Activated naive CD8-positive, alpha-beta T cell (primary cell): Measurements from ENCODE around the gene SPTBN2.
"Not testable (repeated sequence)": the region's sequence is repeated elsewhere in the genome, so short reads cannot be mapped to it uniquely, and the experiment has no call there.

Experiments
- H3K27ac Mint-ChIP-seq: one replicate; pipeline ENCODE4 v1.8.0; 2021; ENCODE audit warnings: mixed read lengths
- H3K27me3 Mint-ChIP-seq: one replicate; pipeline ENCODE4 v1.8.0; 2021; ENCODE audit warnings: mixed read lengths
- H3K36me3 Mint-ChIP-seq: one replicate; pipeline ENCODE4 v1.8.0; 2021; ENCODE audit warnings: mixed read lengths
- H3K4me1 Mint-ChIP-seq: one replicate; pipeline ENCODE4 v1.8.0; 2021; ENCODE audit warnings: low read depth, mixed read lengths
- H3K4me3 Mint-ChIP-seq: one replicate; pipeline ENCODE4 v1.8.0; 2021; ENCODE audit warnings: mild to moderate bottlenecking, mixed read lengths
- H3K9me3 Mint-ChIP-seq: one replicate; pipeline ENCODE4 v1.8.0; 2021; ENCODE audit warnings: low read depth, mixed read lengths

Gene SPTBN2

GRCh38 chr11:66734215-66734614, 5.2 kb upstream of the SPTBN2 start:
- Mint-ChIP-seq H3K27ac (no peak overlapping the region), H3K36me3 (no peaks in the 10 kb centered on the region), H3K27me3 (peaks cover 12% of the 10 kb centered on the region), H3K4me3 (no peak overlapping the region), H3K4me1 (no peaks in the 10 kb centered on the region), H3K9me3 (no peaks in the 10 kb centered on the region)

GRCh38 chr11:66729447-66729846, 431 bp upstream of the SPTBN2 start:
- H3K4me3 Mint-ChIP-seq, result peak overlapping the region; percentile 90
- H3K4me1 Mint-ChIP-seq, result peaks cover 19% of the 10 kb centered on the region
- H3K27ac Mint-ChIP-seq, result no peak overlapping the region
- H3K27me3 Mint-ChIP-seq, result peaks cover 37% of the 10 kb centered on the region
- H3K9me3 Mint-ChIP-seq, result no peaks in the 10 kb centered on the region
- no peaks in the 10 kb centered on the region for H3K36me3 Mint-ChIP-seq

- Mint-ChIP-seq H3K27ac (peak overlapping the region; percentile 37), H3K4me1 (peaks cover 19% of the 10 kb centered on the region), H3K9me3 (no peaks in the 10 kb centered on the region), H3K27me3 (peaks cover 32% of the 10 kb centered on the region), H3K36me3 (no peaks in the 10 kb centered on the region), H3K4me3 (peak overlapping the region; percentile 90)
Measured at GRCh38 chr11:66728038-66728692, 851 bp downstream of the SPTBN2 start.

GRCh38 chr11:66727282-66728037, 1.6 kb downstream of the SPTBN2 start:
- H3K4me3 Mint-ChIP-seq, result peak overlapping the region; percentile 63
- peaks cover 35% of the 10 kb centered on the region for H3K27me3 Mint-ChIP-seq
- no peaks in the 10 kb centered on the region for H3K36me3 Mint-ChIP-seq
- peaks cover 19% of the 10 kb centered on the region for H3K4me1 Mint-ChIP-seq
- peak overlapping the region; percentile 46 for H3K27ac Mint-ChIP-seq
- no peaks in the 10 kb centered on the region for H3K9me3 Mint-ChIP-seq

- no peak overlapping the region for H3K4me3 Mint-ChIP-seq
- no peaks in the 10 kb centered on the region for H3K9me3 Mint-ChIP-seq
- no peak overlapping the region for H3K27ac Mint-ChIP-seq
- no peaks in the 10 kb centered on the region for H3K36me3 Mint-ChIP-seq
- H3K4me1 Mint-ChIP-seq, result peaks cover 19% of the 10 kb centered on the region
- H3K27me3 Mint-ChIP-seq, result peaks cover 33% of the 10 kb centered on the region
Measured at GRCh38 chr11:66725647-66726046, 3.4 kb downstream of the SPTBN2 start.

GRCh38 chr11:66725114-66725513, 3.9 kb downstream of the SPTBN2 start:
- Mint-ChIP-seq H3K4me1 (peaks cover 19% of the 10 kb centered on the region), H3K27me3 (peaks cover 33% of the 10 kb centered on the region)

GRCh38 chr11:66724167-66724566, 4.8 kb downstream of the SPTBN2 start:
- not testable (repeated sequence) for H3K9me3 Mint-ChIP-seq, H3K4me3 Mint-ChIP-seq, H3K27ac Mint-ChIP-seq, H3K36me3 Mint-ChIP-seq
- Mint-ChIP-seq H3K27me3 (peaks cover 36% of the 10 kb centered on the region), H3K4me1 (peaks cover 19% of the 10 kb centered on the region)

More at GRCh38 chr11:66725114-66725513, 3.9 kb downstream of the SPTBN2 start:
- Mint-ChIP-seq H3K9me3 (no peaks in the 10 kb centered on the region), H3K27ac (no peak overlapping the region), H3K4me3 (no peak overlapping the region), H3K36me3 (no peaks in the 10 kb centered on the region)

GRCh38 chr11:66723693-66724092, 5.3 kb downstream of the SPTBN2 start:
- Mint-ChIP-seq H3K27me3 (peaks cover 31% of the 10 kb centered on the region), H3K9me3 (no peaks in the 10 kb centered on the region), H3K27ac (no peak overlapping the region), H3K36me3 (no peaks in the 10 kb centered on the region), H3K4me3 (no peak overlapping the region), H3K4me1 (peaks cover 14% of the 10 kb centered on the region)

- Mint-ChIP-seq H3K27ac (no peak overlapping the region), H3K4me1 (peaks cover 12% of the 10 kb centered on the region), H3K9me3 (no peaks in the 10 kb centered on the region), H3K4me3 (no peak overlapping the region), H3K27me3 (peaks cover 29% of the 10 kb centered on the region), H3K36me3 (no peaks in the 10 kb centered on the region)
Measured at GRCh38 chr11:66722745-66723651, 6.0 kb downstream of the SPTBN2 start.

GRCh38 chr11:66721939-66722338, 7.1 kb downstream of the SPTBN2 start:
- peaks cover 26% of the 10 kb centered on the region for H3K27me3 Mint-ChIP-seq

GRCh38 chr11:66720899-66721470, 8.0 kb downstream of the SPTBN2 start:
- H3K9me3 Mint-ChIP-seq, result no peaks in the 10 kb centered on the region
- no peaks in the 10 kb centered on the region for H3K36me3 Mint-ChIP-seq
- H3K4me1 Mint-ChIP-seq, result peaks cover 3% of the 10 kb centered on the region
- no peak overlapping the region for H3K4me3 Mint-ChIP-seq
- H3K27ac Mint-ChIP-seq, result no peak overlapping the region
- peaks cover 20% of the 10 kb centered on the region for H3K27me3 Mint-ChIP-seq

More at GRCh38 chr11:66721939-66722338, 7.1 kb downstream of the SPTBN2 start:
- H3K4me3 Mint-ChIP-seq, result no peak overlapping the region
- H3K9me3 Mint-ChIP-seq, result no peaks in the 10 kb centered on the region
- no peaks in the 10 kb centered on the region for H3K36me3 Mint-ChIP-seq
- no peak overlapping the region for H3K27ac Mint-ChIP-seq
- peaks cover 9% of the 10 kb centered on the region for H3K4me1 Mint-ChIP-seq

- H3K4me3 Mint-ChIP-seq, result no peak overlapping the region
- H3K27ac Mint-ChIP-seq, result no peak overlapping the region
Measured at GRCh38 chr11:66720223-66720898, 8.7 kb downstream of the SPTBN2 start.

GRCh38 chr11:66719111-66719872, 9.7 kb downstream of the SPTBN2 start:
- Mint-ChIP-seq H3K27me3 (peaks cover 19% of the 10 kb centered on the region), H3K4me1 (no peaks in the 10 kb centered on the region), H3K27ac (no peak overlapping the region), H3K9me3 (no peaks in the 10 kb centered on the region), H3K36me3 (no peaks in the 10 kb centered on the region), H3K4me3 (no peak overlapping the region)

More at GRCh38 chr11:66720223-66720898, 8.7 kb downstream of the SPTBN2 start:
- no peaks in the 10 kb centered on the region for H3K36me3 Mint-ChIP-seq
- no peaks in the 10 kb centered on the region for H3K9me3 Mint-ChIP-seq
- peaks cover 18% of the 10 kb centered on the region for H3K27me3 Mint-ChIP-seq
- H3K4me1 Mint-ChIP-seq, result no peaks in the 10 kb centered on the region
